HG03439 (cell line): ENCODE results near the gene LNX1.
"Not testable (repeated sequence)": the region's sequence is repeated elsewhere in the genome, so short reads cannot be mapped to it uniquely, and the experiment has no call there.

Source experiments
- ATAC-seq: cut with Tn5 transposase; IDR thresholded peaks from one replicate; pipeline ENCODE4 v1.9.1; 2021; ENCODE audit warnings: mild to moderate bottlenecking, moderate library complexity; ENCODE audit not compliant: unreplicated experiment

Gene LNX1

DNA sequence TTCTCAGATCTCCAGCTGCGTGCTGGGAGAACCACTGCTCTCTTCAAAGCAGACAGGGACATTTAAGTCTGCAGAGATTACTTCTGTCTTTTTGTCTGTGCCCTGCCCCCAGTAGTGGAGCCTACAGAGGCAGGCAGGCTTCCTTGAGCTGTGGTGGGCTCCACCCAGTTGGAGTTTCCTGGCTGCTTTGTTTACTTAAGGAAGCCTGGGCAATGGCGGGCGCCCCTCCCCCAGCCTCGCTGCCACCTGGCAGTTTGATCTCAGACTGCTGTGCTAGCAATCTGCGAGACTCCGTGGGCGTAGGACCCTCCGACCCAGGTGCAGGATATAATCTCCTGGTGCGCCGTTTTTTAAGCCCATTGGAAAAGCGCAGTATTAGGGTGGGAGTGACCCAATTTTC is 181.8 kb downstream of the LNX1 start:
- ATAC-seq: not testable (repeated sequence)
